SU-DHL-6 (cell line): ENCODE data around the gene PDE1C.

Experiments used
- H2AFZ ChIP-seq: fragments of 200-600 bp; sonication (generic); 2 replicates; pipeline ENCODE4 v1.6.1; 2014; ENCODE audit warnings: low read depth, mild to moderate bottlenecking, moderate library complexity, mixed read lengths, antibody characterized with exemption, low read length; ENCODE audit not compliant: severe bottlenecking
- H3F3A ChIP-seq: fragments of 200-600 bp; shearing (Covaris generic); 2 replicates; pipeline ENCODE4 v1.6.0; 2016; ENCODE audit warnings: antibody characterized with exemption, mild to moderate bottlenecking; ENCODE audit not compliant: insufficient read depth
- H3K27ac ChIP-seq: fragments of 200-600 bp; sonication (generic); 2 replicates; pipeline ENCODE4 v1.5.1; 2016; ENCODE audit warnings: low read depth, mild to moderate bottlenecking, low read length, moderate library complexity, mixed read lengths
- H3K27me3 ChIP-seq: fragments of 200-600 bp; sonication (generic), shearing (Covaris generic); 2 replicates; pipeline ENCODE4 v1.6.0; 2014; ENCODE audit warnings: mild to moderate bottlenecking, low read length
- H3K36me3 ChIP-seq: fragments of 200-600 bp; sonication (generic); 2 replicates; pipeline ENCODE4 v1.6.1; 2014; ENCODE audit warnings: mild to moderate bottlenecking, low read length, mixed read lengths
- H3K4me2 ChIP-seq: fragments of 300-600, 200-600 bp; shearing (Covaris generic), sonication (generic); 2 replicates; pipeline ENCODE4 v1.6.0; 2014; ENCODE audit warnings: low read length, low read depth, mild to moderate bottlenecking; ENCODE audit not compliant: poor library complexity, severe bottlenecking
- H3K4me3 ChIP-seq: fragments of 200-600 bp; sonication (generic); 2 replicates; pipeline ENCODE4 v1.5.1; 2014; ENCODE audit warnings: antibody characterized with exemption, low read length, mild to moderate bottlenecking, mixed read lengths; ENCODE audit not compliant: insufficient read depth, poor library complexity, severe bottlenecking
- H3K79me2 ChIP-seq: fragments of 200-600 bp; sonication (generic); 2 replicates; pipeline ENCODE4 v1.6.1; 2014; ENCODE audit warnings: mild to moderate bottlenecking, low read length, moderate library complexity; ENCODE audit not compliant: insufficient read depth
- H3K9ac ChIP-seq: fragments of 200-600 bp; sonication (generic); 2 replicates; pipeline ENCODE4 v1.7.0; 2014; ENCODE audit warnings: mild to moderate bottlenecking, low read length
- H3K9me2 ChIP-seq: fragments of 200-600 bp; sonication (generic); replicated peaks from 2 replicates; pipeline ENCODE4 v1.6.1; 2014; ENCODE audit warnings: low read length; ENCODE audit not compliant: insufficient read depth
- H3K9me3 ChIP-seq: fragments of 200-600 bp; sonication (generic); 2 replicates; pipeline ENCODE4 v1.6.1; 2014; ENCODE audit warnings: low read length, mixed read lengths; ENCODE audit not compliant: insufficient read depth
- H4K20me1 ChIP-seq: fragments of 200-600 bp; sonication (generic); 2 replicates; pipeline ENCODE4 v1.6.1; 2014; ENCODE audit warnings: low read depth, mild to moderate bottlenecking, antibody characterized with exemption, low read length, moderate library complexity, mixed read lengths
- CTCF ChIP-seq: fragments of 200-600 bp; sonication (generic); IDR thresholded peaks from one replicate; pipeline ENCODE4 v1.5.1; 2017; ENCODE audit warnings: antibody characterized with exemption, mild to moderate bottlenecking, low read length, moderate library complexity; ENCODE audit not compliant: insufficient read depth, poor library complexity, severe bottlenecking
- EZH2phosphoT487 ChIP-seq: fragments of 200-600 bp; sonication (generic), shearing (Covaris generic); conservative IDR thresholded peaks from 2 replicates; pipeline ENCODE4 v1.6.1; 2018; ENCODE audit warnings: mild to moderate bottlenecking, antibody characterized with exemption, low read length, moderate library complexity, mixed read lengths

Gene PDE1C

GRCh38 chr7:31763548-31763947, 306.7 kb downstream of the PDE1C start:
- no peaks in the 10 kb centered on the region for H4K20me1 ChIP-seq
- H3K79me2 ChIP-seq, result no peaks in the 10 kb centered on the region
- no peaks in the 10 kb centered on the region for H3K36me3 ChIP-seq
- H3K27ac ChIP-seq, result no peak overlapping the region
- H3K4me2 ChIP-seq, result no peak overlapping the region
- TF ChIP-seq CTCF (no peak), EZH2phosphoT487 (no peak)
- H3K9ac ChIP-seq, result no peak overlapping the region
- H3K9me3 ChIP-seq, result no peaks in the 10 kb centered on the region
- no peaks in the 10 kb centered on the region for H3K9me2 ChIP-seq
- H3K4me3 ChIP-seq, result no peak overlapping the region
- H2AFZ ChIP-seq, result no peak overlapping the region
- no peaks in the 10 kb centered on the region for H3F3A ChIP-seq
- H3K27me3 ChIP-seq, result no peaks in the 10 kb centered on the region

- Histone ChIP-seq H3F3A (no peaks in the 10 kb centered on the region), H3K79me2 (no peaks in the 10 kb centered on the region), H3K4me2 (no peak overlapping the region), H2AFZ (no peak overlapping the region), H3K36me3 (no peaks in the 10 kb centered on the region), H3K27me3 (no peaks in the 10 kb centered on the region), H3K9ac (no peak overlapping the region), H3K9me3 (no peaks in the 10 kb centered on the region), H3K9me2 (no peaks in the 10 kb centered on the region), H3K4me3 (no peak overlapping the region), H4K20me1 (no peaks in the 10 kb centered on the region), H3K27ac (no peak overlapping the region)
- TF ChIP-seq EZH2phosphoT487 (no peak), CTCF (no peak)
Measured at GRCh38 chr7:31761646-31762045, 308.6 kb downstream of the PDE1C start.

GRCh38 chr7:31758755-31759154, 311.5 kb downstream of the PDE1C start:
- Histone ChIP-seq H2AFZ (no peak overlapping the region), H3K4me3 (no peak overlapping the region), H3K27ac (no peak overlapping the region), H3K36me3 (no peaks in the 10 kb centered on the region), H3K79me2 (no peaks in the 10 kb centered on the region), H3K9me2 (no peaks in the 10 kb centered on the region), H3K27me3 (no peaks in the 10 kb centered on the region), H3K9me3 (no peaks in the 10 kb centered on the region), H3F3A (no peaks in the 10 kb centered on the region), H4K20me1 (no peaks in the 10 kb centered on the region), H3K9ac (no peak overlapping the region), H3K4me2 (no peak overlapping the region)
- no peak for TF ChIP-seq EZH2phosphoT487
- no peak for TF ChIP-seq CTCF
